GM08714 (cell line): ENCODE data around the gene UBQLN4.
"Not testable (repeated sequence)": the region's sequence is repeated elsewhere in the genome, so short reads cannot be mapped to it uniquely, and the experiment has no call there.

ENCODE experiments used
- H3K4me3 ChIP-seq: fragments of 200-500 bp; sonication (Bioruptor generic); 2 replicates; pipeline ENCODE4 v1.5.1; 2014; ENCODE audit warnings: mild to moderate bottlenecking, low read length, inconsistent platforms
- ZNF274 ChIP-seq: IDR thresholded peaks from 2 replicates; pipeline ENCODE4 v1.6.1; 2012; ENCODE audit warnings: mild to moderate bottlenecking, low read depth, low read length

Gene UBQLN4

GRCh38 chr1:156056326-156056849 lies 2.8 kb upstream of the UBQLN4 start:
- H3K4me3 ChIP-seq = no peak overlapping the region
- TF ChIP-seq ZNF274 = no peak

DNA sequence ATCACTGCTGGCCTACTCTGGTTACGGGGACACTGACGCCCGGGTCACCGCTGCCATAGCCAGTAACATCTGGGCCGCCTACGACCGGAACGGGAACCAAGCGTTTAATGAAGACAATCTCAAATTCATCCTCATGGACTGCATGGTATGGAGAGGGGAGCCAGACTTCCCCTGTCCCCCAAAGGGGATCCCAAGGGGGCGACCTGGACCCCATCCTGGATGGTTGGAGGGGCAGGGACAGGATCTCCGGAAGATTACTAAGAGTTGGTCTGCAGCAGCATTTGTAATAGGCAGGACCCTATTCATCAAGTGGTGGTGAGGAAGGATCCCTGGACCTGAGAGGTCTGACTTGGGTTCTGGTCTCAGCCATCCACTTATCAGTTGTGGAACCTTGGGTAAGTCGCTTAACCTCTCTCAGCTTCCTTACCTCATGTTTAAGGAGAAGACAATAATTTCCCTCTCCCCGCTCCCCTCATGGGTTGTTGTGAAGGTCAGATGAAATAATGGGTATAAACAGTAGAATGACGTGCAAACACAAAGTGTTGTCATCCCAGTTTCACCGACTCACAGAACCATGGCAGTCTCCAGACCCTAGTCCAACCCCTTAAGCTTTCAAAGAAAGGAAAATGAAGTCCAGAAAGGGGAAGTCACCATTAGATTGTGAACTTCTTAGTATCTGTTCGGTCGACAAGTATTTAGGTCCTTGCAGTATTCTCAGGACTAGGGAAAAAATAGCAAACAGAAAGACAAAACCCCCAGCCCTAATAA lies 1.9 kb upstream of the UBQLN4 start:
- no peak for TF ChIP-seq ZNF274
- H3K4me3 ChIP-seq = peak overlapping the region; percentile 66

DNA sequence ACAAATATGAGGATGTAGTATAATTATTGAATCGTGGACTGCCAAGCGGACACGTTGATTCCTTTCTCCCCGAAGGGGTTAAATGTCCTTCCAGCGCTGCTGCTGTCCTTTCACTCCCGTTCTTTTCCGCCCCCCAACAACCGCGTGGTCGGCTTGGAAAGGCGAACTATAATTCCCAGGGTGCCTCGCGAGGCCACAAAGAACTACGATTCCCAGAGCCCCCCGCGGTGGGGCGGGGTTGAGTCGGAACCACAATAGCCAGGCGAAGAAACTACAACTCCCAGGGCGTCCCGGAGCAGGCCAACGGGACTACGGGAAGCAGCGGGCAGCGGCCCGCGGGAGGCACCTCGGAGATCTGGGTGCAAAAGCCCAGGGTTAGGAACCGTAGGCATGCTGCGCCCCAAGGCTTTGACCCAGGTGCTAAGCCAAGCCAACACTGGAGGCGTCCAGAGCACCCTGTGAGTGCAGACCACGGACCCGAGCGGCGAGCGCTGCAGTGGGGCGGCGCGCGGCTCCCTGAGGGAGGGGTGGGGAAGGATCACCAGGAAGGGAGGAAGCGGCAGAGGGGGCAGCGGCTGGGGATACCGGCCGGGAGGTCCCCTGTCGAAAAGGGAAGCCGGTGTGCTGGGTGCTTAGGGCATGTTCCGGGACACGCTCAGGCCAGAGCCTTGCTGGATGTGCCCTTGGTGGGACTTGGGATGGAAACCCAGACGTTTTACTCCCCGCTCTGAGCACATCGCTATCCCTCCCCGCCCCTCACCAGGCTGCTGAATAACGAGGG lies 1.1 kb upstream of the UBQLN4 start, which contains the start of gene LAMTOR2:
TSS of gene LAMTOR2 (plus strand) at position 283 of the 781 bp plus-strand sequence. CDS start at position 391, 108 bp downstream.
- peak within 1 kb of the TSS; percentile 66 for H3K4me3 ChIP-seq
- no peak for TF ChIP-seq ZNF274

DNA sequence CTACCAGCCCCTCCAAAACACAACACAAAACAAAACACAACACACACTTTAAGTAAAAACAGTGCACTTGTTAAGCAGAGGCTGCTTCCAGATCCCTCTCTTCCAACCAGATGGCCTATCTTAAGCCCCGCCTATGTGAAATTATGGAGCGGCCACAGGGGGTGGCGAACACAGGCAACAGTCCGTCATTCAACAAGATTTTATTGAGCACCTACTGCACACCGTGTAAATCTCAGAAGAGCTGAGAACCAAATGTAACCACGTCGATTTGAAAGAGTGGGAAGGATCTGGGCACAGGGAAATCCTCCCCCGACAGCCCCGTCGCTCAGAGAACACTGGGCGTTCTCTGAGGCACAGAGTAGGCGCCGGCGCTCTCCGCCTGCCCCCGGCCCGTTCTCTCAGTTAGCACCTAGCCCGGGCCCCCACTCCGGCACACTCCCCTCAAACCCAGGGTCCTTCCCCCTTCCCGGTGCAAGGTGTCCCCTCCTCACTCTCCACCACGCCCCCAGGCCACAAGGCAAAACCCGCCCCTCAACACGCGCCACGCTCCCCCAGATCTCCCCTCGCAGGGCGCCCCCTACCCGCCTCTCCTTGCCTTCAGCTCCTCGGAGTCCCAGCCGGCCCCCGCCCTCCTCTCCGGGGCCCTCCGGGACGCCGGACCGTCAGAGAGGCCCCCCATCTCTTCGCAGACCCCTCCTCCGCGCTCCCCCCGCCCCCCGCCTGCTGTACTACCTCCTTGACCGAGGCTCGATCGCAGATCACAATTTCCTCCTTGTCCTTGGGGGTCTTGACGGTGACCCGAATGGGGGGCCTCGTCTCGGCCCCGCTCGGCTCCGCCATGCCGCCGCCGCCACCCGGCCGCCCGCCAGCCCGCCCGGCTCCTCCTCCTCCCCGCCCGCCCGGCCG lies 483 bp downstream of the UBQLN4 start:
- no peak for TF ChIP-seq ZNF274
- H3K4me3 ChIP-seq = peak overlapping the region; percentile 75

DNA sequence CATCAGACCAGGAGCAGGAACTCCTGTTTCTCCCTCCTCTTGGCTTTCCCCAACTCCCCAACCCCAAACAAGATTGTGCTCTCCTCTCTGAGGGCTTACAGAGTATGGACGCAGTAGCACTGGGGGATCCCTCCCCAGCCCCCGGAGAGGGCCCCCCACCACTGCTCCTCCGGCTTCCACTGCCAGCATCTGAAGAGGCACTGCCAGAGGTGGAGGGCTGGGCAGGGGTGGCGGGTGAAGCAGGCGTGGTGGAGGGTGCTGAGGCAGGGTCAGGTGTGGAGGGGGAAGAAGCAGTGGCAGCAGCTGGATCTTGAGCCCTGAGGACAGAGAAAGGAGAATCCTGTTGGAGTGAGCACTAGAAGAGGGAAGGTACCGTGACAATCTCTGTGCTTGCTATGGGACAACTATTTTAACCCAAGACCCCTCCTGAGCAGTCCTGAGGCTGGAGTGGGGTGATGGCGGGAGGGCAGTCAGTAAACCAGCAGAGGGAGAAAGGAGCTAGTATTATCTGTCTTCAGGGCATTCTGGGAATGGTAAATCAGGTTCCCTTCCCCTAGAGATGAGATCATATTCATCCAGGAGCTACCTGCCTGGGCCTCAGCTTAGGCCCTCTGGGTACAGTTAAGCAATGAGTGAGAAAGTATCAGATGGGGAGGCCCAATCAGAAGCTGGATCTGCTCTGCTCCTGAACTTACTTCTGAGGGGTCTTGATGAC lies 2.4 kb downstream of the UBQLN4 start:
- TF ChIP-seq ZNF274 = no peak
- H3K4me3 ChIP-seq = no peak overlapping the region

DNA sequence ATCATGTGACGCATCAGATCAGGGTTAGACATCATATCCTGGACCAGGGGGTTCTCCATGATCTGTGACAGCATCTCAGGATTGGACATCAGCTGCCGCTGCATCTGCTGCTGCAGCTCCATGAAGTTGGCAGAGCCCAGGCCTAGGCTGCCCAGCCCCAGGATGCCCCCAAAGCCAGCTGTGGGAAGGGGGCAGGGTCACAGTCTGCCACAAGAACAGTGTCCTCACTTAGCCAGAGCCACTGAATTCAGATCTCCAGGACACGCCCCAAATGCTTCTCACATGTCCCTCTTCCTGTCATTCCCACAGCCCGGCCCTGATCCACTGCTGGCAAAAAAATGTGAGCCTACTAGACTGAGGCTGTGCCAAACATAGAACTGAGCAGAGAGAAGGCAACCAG lies 3.2 kb downstream of the UBQLN4 start:
- H3K4me3 ChIP-seq = no peak overlapping the region
- no peak for TF ChIP-seq ZNF274

DNA sequence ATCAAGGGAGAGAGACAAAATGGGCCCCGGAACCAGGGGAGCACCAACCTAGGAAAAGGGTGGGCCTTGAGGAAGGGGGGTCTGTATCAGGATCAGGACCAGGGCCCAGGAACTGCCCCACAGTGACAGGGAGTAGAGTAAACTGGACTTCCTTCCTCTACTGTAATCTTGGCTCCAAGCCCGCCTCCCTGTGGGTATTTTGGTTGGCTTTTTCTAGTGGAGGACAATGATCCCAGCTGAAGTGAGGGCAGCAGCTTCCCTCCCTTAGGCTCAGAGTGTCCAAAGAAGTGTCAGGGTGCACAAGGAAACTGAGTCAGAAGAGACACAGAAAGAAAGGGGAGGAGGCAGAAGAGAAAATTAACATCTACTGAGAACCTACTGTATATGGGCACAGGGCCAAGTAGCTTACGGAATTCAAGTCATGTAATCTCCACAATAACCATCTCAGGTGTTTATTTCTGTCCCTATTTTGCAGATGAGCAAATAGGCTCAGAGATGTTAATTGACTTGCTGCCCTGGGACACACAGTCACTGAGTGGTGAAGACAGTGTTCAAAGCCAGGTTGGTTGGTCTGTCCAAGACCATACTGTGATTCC lies 4.8 kb downstream of the UBQLN4 start:
- TF ChIP-seq ZNF274 = no peak

DNA sequence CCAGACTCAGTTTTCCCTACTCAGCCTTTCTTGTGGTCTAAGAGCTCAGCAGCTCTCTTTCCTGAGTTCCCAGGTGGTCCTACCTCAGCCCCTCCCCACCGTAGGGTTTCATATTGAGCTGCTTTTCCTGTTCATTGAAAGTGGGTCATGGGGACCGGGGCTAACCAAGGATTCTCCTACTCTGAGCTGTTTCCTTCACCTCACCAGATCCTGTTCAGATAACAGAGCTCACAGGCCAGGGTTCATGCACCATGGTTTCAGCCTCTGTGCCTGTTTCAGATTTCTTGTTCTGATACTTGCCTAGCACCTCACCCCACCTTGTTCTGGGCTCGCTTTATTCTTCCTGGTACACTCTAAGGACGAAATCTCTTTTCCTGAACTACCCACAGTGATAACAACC lies 8.5 kb downstream of the UBQLN4 start:
- no peak for TF ChIP-seq ZNF274
- H3K4me3 ChIP-seq = no peak overlapping the region

More for the DNA sequence above, 4.8 kb downstream of the UBQLN4 start:
- H3K4me3 ChIP-seq = no peak overlapping the region

DNA sequence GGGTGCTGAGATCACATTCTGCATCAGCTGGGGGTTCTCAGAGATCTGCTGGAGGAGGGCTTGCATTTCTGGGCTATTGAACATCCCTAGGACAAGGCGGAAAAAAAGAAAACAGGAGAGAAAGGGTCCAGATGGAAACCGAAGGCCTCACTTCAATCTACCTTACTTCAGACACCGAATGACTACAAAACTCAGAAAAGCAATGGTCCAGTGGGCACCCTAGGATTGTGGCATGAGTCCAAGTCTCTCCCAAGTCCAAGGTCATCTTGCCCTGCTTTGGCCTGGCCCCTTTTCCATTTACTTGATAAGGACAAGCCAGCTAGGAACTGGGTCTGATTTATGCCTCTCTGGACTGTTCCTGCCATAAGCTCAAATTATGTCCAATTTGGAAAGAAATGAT lies 10.8 kb downstream of the UBQLN4 start:
- no peak overlapping the region for H3K4me3 ChIP-seq
- TF ChIP-seq ZNF274 = no peak

- H3K4me3 ChIP-seq = not testable (repeated sequence)
Observed at GRCh38 chr1:156034991-156035390, 18.6 kb downstream of the UBQLN4 start.

DNA sequence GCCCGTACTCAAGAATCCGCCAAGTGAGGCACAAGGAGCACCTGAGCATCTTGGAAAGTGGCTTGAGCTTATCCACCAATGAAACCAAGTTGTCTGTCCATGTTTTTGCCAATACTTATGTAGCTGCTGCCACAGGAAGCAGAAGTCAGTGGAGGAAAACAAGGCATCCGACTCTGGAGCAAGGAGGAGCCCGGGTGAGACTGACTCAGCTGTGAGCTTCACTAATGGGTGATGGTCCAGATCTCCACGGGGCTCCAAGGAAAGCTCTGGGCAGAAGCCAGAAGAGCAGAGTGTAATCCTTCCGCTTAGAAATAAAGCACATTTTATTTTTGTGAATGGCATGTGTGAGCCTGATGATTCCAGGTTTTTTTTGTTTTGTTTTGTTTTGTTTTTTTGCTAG lies 20.6 kb downstream of the UBQLN4 start:
- H3K4me3 ChIP-seq = no peak overlapping the region
- TF ChIP-seq ZNF274 = no peak

DNA sequence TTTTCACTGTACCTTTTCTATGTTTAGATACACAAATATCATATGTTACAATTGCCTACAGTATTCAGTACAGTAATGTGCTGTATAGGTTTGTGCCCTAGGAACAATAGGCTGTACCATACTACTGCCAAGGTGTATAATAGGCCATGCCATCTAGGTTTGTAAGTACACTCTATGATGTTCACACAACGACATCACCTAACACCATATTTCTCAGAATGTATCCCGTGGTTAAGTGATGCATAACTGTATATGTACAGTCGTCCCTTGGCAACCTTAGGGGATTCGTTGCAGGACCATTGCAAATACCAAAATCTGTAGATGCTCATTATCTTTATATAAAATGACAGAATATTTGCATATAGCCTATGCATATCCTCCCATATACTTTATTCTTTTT lies 27.0 kb downstream of the UBQLN4 start:
- TF ChIP-seq ZNF274 = no peak
- H3K4me3 ChIP-seq = no peak overlapping the region

- TF ChIP-seq ZNF274 = no peak
- H3K4me3 ChIP-seq = no peak overlapping the region
Observed at GRCh38 chr1:156025876-156026275, 27.7 kb downstream of the UBQLN4 start.

- no peak for TF ChIP-seq ZNF274
- no peak overlapping the region for H3K4me3 ChIP-seq
Observed at GRCh38 chr1:156024801-156025200, 28.8 kb downstream of the UBQLN4 start.
